HG03342 (cell line): ENCODE results near the gene PCDH12.

Experiments used
- ATAC-seq: cut with Tn5 transposase; IDR thresholded peaks from one replicate; pipeline ENCODE4 v1.9.1; 2021; ENCODE audit warnings: mild to moderate bottlenecking, moderate library complexity; ENCODE audit not compliant: unreplicated experiment

The PCDH12 gene

DNA sequence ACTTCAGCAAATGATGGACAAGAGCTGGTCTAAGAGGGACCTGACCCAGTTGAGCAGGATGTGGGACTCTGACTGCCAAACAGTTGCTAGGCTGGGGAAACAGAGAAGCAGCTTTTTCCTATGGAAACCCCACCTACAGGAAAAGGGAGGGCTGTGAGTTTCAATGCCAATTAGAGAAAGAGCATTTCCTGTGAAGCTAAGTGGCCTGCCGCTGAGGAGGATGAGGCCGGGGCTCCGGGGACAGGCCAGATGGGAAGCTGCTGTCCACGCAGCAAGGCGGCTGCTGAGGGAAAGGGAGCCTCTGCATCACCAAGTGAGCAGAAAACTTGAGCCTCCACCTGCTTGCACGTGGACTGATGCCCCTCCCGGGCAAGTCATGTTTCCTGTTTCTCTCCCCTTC, at the start of gene PCDH12:
TSS of gene PCDH12 (minus strand) at position 90 of the 400 bp plus-strand sequence. CDS start 351 bp downstream, outside the sequence.
- ATAC-seq = no peak

DNA sequence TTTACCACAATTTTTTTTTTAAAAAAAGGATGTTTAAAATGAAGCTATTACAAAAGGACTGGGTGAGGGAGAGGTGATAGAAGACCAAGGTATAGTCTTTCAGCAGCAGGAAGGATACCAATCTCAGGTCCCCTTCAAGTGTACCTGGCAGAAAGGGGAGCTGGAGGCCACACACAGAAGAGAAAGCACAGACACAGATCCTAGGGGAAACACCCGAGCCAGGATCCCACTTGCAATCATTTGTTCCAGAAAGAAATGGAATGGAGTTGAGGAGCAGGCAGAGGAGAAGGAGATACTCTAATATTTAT, 49.2 kb upstream of the PCDH12 start:
- ATAC-seq = no peak

DNA sequence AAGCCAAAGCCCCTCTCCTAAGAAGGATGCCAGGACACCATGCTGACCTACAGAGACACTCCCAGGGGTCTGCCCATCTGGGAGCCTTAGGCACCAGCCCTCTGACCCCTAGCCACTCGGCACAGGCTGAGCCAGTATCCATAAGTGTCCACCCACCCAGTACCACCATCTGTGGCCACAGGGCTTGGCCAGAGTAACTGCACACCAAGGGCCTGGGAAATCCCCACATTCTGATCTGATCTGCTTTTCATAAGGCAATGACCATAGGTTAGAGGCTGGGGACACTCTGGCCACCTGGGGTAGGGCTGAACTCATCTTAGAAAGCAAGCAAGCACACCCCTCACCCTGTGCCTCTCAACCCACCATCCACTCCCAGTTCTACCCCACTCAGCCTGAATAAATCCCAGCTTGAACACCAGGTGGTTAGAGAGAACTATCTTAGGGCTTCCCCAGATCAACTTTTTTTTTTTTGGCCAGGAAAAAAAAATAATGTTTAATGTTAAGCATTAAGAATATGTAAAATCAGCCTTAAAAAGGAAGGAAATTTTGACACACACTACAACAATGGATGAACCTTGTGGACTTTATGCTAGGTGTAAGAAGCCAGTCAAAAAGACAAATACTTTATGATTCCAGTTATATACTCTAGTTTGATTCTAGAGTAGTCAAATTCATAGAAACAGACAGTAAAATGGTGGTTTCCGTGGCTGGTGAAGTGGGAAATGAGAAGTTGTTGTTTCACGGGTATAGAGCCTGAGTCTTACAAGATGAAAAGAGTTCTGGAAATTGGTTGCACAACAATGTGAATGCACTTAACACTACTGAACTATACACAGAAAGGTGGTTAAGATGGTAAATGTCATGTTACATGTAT, 48.6 kb upstream of the PCDH12 start:
- no peak for ATAC-seq

DNA sequence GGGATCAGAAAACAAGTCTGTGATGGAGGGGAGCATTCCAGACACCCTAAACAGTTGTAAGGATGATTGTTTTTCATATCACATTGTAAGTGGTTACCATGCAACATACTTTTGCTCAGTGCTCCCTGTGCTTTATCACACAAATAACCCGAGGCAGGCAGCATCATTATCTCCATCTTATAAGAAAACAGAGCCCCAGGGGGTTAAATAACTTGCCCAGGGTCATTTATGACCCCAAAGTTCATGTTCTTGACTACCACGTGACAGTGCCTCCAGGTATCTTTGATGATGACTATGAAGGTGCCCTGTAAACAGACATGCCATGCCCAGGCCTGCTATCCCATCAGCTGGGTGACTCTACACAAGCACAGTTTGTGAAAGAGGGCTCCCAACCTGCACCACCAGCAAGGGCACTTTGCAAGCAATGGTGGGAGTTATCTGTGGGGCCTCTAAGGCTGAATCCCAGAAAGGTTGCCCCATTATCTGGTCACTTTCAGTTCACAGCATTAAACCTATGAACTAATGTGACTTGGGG, 45.3 kb upstream of the PCDH12 start:
- ATAC-seq = no peak

- ATAC-seq = no peak
Measured at GRCh38 chr5:142000704-142001484, 42.9 kb upstream of the PCDH12 start.

- ATAC-seq = no peak
Measured at GRCh38 chr5:142000173-142000572, 42.2 kb upstream of the PCDH12 start.

- no peak for ATAC-seq
Measured at GRCh38 chr5:141997358-141997960, 39.5 kb upstream of the PCDH12 start.

DNA sequence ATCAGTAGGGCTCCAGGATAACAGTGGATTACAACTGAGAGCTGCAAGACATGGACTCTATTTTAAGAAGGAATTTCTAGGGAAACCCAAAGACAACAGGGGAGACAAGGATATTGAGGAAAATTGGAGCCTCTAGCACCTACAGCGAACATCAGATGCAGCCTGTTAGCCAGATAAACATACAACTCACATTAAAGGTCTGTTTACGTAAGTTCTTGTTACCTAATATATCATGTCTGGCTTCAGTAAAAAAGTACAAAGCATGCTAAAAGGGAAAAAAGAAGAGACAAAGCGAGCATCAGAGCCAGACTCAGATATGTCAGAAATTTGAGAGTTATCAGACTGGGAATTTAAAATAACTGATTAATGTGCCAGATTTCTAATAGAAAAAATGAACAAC, 37.7 kb upstream of the PCDH12 start:
- ATAC-seq = no peak

DNA sequence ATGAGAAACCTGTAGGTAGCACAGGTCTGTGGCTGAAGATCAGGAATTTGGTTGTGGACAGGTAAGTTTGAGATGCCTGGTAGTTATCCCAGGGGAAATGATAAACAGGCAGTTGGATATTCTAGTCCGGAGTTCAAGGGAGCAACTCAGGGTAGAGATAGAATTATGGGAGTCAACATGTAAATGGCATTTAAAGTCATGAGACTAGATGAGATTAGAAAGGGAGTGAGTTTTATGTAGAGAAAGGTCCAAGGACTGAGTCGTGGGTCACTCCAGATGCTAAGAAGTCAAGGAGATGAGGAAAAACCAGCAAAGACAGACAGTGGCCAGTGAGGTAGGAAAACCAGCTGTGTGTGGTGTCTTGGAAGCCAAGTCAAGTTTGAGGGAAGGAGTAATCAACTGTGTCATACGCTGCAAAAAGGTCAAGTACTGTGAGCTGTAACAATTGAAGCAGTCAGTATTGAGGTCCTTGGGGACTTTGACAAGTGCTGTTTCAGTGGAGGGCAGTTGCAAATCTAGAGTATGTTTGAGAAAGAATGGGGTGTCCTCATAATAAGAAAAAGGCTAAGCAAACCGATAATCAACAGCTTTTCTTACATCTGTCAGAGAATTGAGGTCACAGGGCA, 36.6 kb upstream of the PCDH12 start:
- ATAC-seq = no peak

- ATAC-seq = peak; percentile 74
Measured at GRCh38 chr5:141992349-141992963, 34.5 kb upstream of the PCDH12 start.

GRCh38 chr5:141989720-141990119, 31.7 kb upstream of the PCDH12 start:
- ATAC-seq = no peak

GRCh38 chr5:141986072-141986471, 28.1 kb upstream of the PCDH12 start:
- no peak for ATAC-seq

GRCh38 chr5:141982626-141983025, 24.6 kb upstream of the PCDH12 start:
- ATAC-seq = no peak

- no peak for ATAC-seq
Measured at GRCh38 chr5:141978389-141978788, 20.4 kb upstream of the PCDH12 start.

- no peak for ATAC-seq
Measured at GRCh38 chr5:141976176-141976575, 18.2 kb upstream of the PCDH12 start.

- ATAC-seq = no peak
Measured at GRCh38 chr5:141973871-141974595, 16.0 kb upstream of the PCDH12 start.

DNA sequence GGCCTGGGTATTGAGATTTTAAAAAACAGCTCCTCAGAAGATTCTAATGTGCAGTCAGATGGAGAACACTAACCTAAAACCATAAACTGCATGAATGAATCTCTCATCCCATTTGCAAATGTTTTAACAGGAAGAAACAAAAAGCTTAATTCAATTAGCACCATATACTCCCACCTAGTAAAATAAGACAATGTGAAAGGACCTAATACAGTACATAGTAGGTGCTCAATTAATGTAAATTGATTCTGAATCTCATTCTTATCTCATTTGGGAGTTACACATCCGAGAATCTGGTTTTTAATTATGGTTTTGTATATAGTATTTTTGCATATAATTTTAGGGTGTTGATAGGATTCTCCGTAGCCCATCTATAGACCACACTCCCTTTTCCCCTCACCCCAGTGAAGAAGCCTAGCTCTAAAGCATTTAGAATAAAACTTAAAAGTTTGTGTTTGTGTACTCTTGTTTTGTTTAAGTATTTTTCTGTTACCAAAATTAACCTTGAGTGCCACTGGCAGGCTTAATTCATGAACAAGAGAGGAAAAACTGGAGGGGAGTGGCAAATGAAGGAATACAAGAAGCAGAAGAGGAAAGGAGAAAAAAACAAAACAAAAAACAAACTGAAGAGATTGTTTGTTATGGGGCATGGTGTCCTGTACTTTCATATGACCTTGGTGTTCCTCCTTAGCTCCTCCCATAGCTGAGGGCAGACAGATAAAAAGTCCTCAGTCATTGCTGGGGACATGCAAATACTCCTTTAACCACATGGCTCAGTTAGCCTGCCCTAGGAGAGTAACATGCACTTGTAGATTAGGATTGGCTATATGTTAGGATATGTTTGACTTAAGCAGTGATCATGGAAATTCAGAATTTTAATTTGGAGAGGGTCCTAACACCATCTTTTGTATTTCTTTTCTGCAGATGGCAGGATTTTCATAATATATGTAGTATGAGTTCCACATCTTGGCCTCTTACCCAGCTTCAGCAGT, 12.1 kb upstream of the PCDH12 start:
- peak; percentile 58 for ATAC-seq

DNA sequence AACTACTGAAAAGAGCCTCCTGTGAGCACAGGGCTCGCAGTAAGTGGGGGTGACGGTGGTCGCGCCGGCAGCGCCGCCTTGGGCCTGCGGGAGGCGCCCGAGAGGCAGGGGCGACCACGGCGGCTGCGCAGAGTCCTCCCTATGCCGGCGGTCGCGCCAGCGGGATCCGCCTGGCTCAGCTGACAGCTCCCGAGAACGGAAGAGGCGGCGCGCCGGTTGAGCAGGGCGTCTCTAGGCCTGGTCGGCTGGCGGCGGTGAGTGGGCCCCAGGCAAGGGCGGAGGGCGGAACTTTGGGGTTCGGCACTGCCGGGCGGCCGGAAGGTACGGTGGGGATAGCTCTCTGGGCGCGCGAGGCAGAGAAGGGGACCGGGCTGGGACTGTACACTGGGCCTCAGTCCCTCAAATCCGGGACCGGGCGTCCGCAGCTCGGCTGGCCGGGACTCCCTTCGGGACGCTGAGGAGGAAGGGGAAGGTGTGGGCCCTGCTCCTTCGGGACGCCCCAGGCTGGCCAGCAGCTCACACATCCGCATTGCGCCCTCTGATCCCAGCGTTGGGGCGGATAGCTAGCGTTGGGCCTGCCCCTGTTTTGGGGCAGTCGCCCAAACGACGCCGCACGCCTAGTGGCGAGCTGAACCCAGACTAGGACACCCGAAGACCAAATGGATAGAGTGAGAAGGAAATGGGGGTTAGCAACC, 11.1 kb upstream of the PCDH12 start, which contains the start of gene RNF14:
TSS of gene RNF14 (plus strand) at position 192 of the 695 bp plus-strand sequence. CDS start 4,484 bp downstream, outside the sequence.
- peak; percentile 92 for ATAC-seq
